Limb (tissue), 2 donors: ENCODE measurements around the gene RAET1G.

Experiments used
- DNase-seq, 2 donors: peaks; one replicate each; pipeline ENCODE4 v3.0.0-alpha.2; 2016; ENCODE audit errors: extremely low spot score in 2 of 2

The RAET1G gene

GRCh38 chr6:149869275-149869892 lies 53.5 kb downstream of the RAET1G start:
- no peak for DNase-seq

- no peak for DNase-seq
Measured at GRCh38 chr6:149867876-149868640, 54.9 kb downstream of the RAET1G start.
